Activated effector memory CD4-positive, alpha-beta T cell treated with anti-CD3 and anti-CD28 coated beads, Interleukin-2, amount 50 U/mL, for 16 hours (primary cell): ENCODE measurements around the gene FAM20C.

Experiments used
- DNase-seq: peaks from one replicate; pipeline ENCODE4 v3.0.0-alpha.2; 2020

FAM20C gene

DNA sequence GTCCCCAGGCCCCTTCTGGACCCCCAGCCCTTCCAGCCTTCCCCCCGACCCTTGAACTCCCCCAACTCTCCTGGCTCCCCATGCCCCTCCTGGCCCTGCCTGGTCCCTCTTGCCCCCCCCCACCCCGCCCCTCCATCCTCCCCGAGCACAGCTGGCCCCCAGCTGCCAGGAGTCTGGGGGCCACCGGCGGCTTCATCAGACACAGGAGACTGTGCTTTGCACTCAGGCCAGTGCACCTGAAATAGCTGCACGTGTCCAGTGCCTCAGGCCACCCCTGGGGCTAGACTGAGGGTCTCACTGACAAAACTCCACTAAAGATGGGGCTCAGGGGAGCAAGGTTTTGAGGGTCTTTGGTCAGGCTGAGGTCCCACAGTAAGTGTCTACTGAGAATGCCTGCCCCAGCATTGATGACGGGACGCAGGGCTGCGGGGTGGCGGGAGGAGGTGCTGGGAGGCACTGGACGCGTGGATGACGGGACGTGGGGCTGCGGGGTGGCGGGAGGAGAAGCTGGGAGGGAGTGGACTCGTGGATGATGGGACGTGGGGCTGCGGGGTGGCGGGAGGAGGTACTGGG, 104.1 kb downstream of the FAM20C start:
- peak; percentile 43 for DNase-seq

DNA sequence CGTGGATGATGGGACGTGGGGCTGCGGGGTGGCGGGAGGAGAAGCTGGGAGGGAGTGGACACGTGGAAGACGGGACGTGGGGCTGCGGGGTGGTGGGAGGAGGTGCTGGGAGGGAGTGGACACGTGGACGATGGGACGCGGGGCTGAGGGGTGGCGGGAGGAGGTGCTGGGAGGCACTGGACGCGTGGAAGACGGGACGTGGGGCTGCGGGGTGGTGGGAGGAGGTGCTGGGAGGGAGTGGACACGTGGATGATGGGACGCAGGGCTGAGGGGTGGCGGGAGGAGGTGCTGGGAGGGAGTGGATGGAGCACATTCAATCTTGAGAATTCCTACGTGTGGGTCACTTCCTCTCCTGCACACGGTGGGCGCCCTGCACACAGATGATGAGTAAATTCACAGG, 104.8 kb downstream of the FAM20C start:
- peak; percentile 52 for DNase-seq

DNA sequence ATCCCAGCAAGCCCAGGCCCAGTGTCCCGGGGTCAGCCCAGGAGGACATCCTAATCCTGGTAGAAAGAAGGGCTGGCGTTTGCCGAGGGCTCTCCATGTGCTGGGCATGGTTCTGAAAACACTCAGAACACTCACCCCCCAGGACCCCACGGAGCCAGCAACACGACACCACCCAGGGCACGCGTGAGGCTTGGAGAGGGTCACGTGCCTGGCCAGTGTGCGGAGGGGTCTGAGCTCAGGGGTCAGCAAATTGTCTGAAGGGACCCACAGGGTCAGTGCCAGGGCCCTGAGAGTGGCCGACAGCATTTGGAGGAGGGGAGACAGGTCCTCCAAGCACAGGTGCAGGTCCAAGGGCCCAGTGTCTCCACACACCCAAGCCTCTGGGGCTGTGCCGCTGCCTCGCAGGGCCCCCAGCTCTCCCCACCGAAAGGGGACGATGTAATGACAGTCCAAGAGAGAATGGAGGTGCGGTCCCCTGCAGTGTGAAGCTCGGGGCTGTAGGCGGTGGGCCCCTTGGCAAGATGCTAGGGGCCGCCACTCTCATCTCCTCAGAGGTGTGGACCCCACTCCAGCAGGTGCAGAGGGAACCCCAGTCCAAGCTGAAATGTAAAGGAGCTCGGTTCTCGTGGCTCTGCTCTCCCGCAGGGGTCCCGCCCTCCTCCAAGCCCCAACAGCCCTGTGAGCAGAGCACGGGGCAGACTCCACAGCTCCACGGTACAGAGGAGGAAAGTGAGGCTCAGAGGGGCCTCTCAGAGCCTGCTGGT, 105.4 kb downstream of the FAM20C start:
- DNase-seq = peak; percentile 54

DNA sequence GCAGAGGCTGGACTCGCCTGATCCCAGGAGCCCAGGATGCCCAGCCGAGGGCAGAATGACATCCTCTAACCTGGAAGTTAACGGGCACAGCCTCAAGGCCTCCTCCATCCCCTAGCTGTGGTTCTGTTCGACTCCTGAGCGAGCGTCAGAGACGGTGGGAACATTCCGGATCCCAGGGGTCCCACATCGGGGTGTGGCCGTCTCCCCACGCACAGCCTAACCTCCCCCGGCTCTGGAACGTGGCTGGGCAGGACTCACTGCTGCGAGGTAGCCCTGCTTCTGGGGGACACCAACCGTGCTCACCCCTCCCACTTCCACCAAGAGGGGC, 106.0 kb downstream of the FAM20C start:
- DNase-seq = peak; percentile 46

DNA sequence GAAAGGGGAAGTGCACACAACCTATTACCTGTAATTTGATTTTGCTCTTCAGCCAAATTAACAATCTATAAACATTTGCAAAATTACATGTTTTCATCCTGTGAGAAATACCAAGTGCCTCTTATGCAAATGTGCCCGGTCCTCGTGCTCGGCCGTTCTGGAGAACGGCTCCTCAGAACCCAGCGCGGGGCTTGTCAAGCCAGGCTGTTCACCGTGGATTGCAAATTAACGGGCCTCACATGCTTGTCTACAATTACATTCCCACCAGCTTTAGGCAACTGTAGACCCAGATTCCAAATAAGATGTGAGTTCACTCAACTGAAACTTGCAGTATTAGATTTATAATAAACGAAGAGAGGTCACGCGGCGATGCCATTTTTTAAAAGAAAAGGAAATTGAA, 106.4 kb downstream of the FAM20C start:
- peak; percentile 16 for DNase-seq

DNA sequence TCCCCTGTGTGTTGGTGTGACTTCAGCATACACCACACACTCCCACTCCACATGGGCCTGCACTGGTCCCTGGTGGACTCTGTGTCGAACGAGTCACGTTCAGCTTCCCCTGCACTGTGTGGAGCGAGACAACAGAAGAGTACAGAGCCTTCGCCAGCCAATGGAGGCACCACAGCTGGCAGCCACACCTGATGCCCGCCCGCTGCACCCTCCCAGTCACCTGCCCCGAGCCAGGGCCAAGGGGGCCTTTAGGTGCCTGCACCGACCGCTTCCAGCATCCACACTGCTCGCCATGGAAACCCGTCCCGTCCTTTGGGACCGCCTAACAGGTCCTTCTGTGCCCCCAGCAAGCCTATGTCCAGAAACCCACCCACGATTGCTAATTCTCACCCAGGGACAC, 106.8 kb downstream of the FAM20C start:
- DNase-seq = peak; percentile 50

DNA sequence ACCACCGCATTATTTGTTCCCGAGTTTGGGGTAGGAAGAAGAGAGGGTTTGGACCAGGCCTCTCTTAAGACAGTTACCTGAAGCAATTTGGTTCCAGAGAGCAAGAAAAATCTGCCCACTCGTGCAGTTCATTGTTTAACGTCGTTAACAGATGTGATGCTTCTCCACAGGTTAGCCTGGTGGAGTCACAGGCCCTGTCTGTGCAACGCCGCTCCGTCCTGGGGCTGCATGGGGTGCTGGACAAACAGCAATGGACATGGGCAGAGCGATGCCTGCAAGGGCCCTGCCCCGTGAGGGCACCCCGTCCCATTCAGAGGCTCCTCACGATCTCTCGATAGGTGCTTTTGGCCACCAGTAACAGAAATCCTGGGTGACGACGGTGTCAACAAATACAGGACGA, 107.3 kb downstream of the FAM20C start:
- peak; percentile 30 for DNase-seq

DNA sequence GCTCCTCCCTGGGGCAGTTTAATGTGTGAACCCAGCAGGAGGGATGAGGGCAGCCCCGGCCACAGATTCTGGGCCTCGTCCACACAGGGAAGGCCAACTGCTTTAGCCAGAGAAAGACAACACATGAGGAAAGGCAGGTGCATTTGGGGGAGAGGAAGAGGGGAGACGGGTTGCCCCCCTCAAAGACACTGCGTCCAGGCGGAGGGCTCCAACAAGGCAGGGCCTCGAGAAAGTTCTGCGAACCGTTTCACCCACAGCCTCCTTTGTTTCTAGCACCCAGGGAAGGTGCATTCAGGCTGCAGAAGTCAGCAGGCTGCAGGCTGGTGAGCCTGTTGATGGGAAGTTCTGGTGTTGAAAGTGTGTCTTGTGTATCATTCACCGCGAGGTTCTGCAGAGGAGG, 107.7 kb downstream of the FAM20C start:
- DNase-seq = peak; percentile 38

DNA sequence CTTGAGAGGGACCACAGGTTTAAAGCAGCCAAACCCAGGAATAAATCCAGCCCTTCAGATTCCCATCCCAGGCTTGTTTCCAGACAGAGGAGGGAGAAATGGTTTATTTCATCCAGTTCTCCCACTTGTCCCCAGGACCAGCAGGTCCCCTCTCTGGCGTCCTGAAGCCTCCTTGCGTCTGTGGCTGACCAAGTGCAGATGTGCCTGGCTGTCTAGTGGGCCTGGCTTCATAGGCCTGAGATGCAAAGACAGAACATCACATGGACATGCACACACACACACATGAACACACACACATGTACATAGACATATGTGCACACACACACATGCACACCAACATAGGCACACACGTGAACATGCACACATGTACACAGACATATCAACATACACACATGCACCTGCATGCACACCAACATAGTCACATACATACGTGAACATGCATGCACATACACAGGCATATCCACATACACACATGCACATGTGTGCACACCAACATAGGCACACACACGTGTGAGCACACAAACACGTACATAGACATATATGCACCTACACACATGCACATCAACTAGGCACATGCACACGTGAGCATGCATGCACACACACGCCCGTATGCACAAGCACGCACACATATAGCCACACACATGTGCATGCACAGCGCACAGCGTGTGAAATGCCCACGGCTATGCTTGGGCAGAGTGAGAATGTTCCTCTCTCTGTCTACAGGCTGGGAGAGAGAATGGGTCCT, 108.3 kb downstream of the FAM20C start:
- DNase-seq = peak; percentile 19

DNA sequence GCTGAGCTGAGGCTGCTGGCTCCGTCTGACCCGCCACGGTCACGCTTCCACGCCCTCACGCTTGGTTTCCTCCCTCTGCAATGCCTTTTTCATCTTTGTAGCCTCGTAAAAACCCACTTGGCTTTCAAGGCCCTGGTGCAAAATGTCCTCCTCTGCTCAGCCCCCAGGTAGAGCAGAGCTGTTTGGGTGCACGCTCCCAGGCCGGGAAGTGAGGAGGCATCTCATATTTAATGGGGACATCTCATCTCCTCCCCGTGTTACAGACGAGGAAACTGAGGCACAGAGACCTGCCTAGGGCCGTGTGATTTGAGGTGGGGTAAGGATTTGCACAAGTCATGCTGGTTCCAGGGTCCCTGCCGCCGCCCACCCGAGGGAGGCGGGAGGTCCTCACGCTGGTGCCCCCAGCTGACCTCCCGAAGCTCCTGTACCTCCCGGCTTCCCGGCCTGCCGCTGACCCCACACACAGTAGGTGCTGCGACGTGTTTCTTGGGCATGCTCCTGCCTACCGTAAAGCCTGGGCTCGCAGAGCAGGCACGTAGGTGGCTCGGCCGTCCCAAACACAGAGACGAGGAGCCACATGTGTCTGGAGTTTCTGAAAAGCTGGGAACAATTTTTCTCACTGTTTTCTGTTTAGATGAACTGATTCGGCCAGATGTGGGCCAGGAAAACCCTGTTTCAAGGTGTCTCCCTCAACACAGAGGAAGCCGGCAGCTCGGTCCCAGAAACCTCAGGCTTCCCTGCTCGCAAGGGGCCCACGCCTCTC, 109.1 kb downstream of the FAM20C start:
- peak; percentile 33 for DNase-seq

DNA sequence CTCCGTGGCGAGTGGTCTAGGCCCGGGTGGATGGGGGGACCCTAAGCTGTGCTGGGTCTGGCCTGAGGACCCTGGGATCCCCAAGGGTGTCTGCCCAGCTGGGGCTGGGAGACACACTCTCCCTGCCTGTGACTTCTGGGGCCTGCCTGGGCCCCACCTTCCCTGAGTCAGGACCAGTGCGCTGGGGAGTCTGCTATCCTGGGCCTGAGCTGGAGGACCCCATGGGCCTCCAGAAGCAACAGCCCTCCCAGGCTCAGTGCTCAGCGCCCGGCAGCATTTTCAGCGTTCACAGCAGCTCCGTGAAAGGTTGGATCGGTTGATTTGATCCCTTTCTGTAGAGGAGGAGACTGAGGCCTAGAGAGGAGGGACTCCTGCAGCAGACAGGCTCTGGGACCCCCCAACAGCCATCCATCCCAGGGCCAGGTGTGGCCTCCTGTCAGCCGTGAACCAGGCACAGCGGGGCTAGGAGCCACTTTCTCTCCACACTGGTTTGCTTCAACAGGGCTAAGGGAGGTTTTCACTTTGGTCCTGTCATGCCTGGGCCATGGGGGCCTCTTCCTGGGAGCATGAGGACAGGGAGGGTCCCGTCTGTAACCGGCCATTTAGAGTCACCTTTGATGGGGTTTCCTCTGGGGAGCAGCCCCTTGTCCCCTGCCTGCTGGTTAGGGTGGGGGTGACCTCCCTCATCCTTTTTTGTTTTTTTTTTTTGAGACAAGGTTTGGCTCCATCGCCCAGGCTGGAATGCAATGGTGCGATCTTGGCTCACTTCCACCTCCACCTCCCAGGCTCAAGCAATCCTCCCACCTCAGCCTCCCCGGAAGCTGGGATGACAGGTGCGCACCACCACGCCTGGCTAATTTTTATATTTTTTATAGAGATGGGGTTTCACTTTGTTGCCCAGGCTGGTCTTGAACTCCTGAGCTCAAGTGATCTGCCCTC, 110.0 kb downstream of the FAM20C start:
- peak; percentile 51 for DNase-seq

DNA sequence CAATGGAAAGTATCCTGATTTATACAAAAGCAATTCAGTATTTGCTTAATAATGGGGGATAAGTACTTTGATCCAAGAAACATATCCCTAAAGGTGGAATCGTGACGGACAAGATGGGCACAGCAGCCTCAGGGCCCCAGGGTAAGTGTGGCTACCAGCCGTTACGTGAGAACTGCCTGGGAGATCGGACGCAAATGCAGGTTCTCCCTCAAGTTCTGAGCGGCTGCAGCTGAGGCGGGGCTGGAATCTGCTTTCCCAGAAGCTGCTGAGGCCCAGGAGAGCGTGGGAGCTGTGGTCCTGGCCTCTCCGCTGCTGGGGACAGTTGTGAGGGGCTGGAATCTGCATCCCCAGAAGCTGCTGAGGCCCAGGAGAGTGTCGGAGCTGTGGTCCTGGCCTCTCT, 111.1 kb downstream of the FAM20C start:
- DNase-seq = peak; percentile 27

DNA sequence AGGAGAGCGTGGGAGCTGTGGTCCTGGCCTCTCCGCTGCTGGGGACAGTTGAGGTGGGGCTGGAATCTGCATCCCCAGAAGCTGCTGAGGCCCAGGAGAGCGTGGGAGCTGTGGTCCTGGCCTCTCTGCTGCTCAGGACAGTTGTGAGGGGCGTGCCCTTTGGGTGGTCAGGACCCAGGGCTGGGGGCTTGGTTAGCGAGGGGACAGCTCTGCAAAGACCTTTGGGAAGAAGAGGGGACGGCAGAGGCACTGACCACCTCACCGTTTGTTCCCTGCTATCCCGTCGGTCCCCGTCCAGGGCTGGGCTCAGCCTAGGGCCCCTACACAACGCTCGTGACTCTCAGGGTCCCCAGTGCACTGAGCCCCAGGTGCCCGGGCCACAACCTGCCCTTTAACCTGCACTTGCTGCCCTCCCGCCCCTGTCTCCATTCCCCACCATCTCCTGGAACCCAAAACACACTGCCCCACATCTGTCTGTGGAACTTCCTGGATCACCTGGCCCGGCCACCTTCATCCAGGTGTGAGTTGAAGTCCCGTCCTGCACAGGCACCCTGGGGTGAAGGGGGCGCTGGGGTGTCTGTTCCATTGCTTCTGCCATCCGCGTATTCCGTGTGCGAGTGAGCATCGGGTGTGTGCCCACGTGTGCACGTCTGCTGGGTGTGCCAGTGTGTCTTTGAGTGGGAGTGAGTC, 111.7 kb downstream of the FAM20C start:
- DNase-seq = no peak

DNA sequence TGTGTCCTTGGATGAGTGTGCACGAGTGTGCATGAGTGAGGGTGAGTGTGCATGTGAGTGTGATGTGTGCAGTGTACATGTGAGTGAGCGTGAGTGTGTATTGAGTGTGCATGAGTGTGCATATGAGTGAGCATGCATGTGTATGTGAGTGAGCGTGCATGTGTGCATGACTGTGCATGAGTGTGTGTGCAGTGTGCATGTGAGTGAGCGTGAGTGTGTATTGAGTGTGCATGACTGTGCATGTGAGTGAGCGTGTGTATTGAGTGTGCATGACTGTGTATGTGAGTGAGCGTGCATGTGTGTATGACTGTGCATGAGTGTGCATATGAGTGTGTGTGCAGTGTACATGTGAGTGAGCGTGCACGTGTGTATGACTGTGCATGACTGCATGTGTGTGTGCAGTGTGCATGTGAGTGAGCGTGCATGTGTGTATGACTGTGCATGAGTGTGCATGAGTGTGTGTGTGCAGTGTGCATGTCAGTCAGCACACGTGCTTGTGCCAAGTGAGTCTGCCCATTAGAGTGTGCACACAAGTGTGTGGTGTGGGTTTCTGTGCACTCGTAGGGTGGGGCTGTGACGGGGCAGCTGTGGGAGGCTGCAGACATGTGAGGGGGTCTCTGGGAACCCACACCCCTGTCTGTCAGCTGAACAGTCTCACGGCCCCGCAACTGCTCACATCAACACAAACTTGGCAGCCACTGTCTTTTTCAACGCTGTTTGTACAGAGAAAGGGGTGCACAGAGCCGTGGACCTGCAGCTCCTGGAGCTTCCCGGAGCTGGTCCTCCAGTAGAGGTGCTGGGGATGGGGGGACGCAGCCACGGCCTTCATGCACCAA, 112.4 kb downstream of the FAM20C start:
- DNase-seq = no peak

DNA sequence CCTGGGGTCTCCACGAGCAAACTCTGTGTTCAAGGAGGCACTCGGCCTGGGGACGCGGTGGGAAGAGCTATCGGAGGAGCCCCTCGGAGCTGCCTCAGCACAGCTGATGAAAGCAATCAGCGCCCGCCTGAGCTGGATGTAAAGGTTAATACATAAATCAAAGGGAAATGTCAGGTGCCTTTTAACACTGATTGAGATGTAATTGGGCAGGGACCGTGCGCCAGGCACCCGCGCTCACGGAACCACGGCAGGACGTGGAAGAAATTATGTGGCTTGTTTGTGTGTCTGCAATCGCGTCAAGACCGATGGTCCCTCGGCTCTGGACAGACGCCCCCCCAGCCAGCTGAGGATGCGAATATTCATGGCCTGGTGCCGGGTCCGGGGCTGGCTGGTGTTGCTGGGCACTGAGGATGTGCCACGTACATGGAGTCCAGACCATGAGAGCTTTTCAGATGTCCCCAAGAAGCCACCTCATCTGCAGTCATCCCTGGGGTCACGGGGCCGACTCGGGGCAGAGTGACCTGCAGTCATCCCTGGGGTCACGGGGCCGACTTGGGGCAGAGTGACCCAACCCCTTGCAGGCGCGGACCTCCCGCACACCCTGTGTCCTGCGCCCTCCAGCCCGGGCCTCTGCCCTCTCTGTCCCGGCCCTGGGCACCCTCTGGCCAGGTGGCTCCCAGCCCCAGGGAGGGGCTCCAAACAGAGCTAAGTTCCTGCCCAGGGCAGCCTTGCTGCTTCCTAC, 113.2 kb downstream of the FAM20C start:
- DNase-seq = no peak

DNA sequence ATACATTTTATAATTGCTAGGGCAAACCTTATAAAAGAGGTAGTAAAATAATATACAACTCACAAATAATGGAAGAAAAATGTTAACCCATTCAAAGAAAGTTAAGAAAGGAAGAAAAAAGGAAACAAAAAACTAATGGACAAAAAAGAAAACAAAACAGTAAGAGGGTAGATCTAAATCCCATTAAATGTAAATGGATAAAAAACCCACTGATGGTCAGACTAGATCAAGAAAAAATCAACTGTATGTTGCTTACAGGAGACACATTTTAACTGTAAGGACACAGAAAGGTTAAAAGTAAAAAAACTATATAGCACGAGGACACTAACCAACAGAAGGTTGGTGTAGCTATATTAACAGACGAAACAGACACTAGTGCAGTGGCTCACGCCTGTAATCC, 115.6 kb downstream of the FAM20C start:
- no peak for DNase-seq

DNA sequence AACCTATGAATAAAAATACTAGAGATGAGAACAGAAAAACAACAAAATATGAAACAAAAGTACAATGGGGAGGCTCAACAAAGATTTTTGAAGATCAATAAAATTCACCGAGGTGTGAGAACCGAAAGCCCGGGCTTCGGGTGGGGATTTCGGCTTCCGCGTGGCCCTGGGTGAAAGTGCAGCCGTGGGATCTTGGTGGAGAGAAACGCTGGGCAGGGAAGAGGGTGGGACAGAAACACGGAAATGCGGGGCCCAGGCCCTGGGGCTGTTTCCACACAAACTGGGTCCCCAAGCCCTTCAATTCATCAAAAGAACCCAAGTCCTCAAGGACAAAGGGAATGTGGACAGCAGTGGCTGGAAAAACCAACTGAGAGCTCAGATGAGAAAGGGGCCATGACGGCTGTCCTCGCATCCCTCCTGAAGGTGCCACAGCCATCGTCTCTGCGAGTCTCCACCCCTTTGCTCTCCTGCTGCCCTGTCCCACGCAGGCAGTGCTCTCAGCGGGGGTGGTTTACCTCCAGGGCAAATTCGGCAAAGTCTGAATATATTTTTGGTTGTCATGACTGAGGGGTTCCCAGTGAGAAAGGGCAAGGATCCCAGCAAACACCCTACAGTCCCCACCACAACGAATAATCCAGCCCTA, 117.3 kb downstream of the FAM20C start:
- no peak for DNase-seq
